Measurements from ENCODE around the gene SORCS3. TPM values are rescaled to one million over a fixed set of nuclear protein-coding genes. Genes with fewer than 3 reads are reported as not detected.

SORCS3 gene
- total RNA-seq, 1 experiment from 2014 or later, result not detected

- CTCF ChIA-PET, result no interaction called here
- H3K27me3 ChIP-seq (ENCODE audit: control insufficient read depth, insufficient read depth, low read length), result peaks cover 8% of the 10 kb centered on the region; the same call in 1 of the 2 replicates
- no peak for ATAC-seq
- intact Hi-C loops (cut with micrococcal nuclease; ENCODE audit: unreplicated experiment) (no loop called here), in situ Hi-C loops (cut with HindIII; ENCODE audit: low pct_unique_long_range_greater_than_20kb, low sequenced_read_pairs) (no loop called here)
- BruUV-seq (replicated peaks), result no TSS peak
- H3K4me3 ChIP-seq (ENCODE audit: low read depth in 2 of 2, low read length in 2 of 2), result no peak overlapping the region
- POLR2A ChIA-PET, result no interaction called here
- no peak for DNase-seq (ENCODE audit: low read depth, low spot score)
- no peaks in the 10 kb centered on the region for H3K9me3 ChIP-seq (ENCODE audit: control insufficient read depth, insufficient read depth, low read depth, low read length)
- no peaks in the 10 kb centered on the region for H3K36me3 ChIP-seq (ENCODE audit: control insufficient read depth, insufficient read depth, low read length)
- no peaks in the 10 kb centered on the region for H3K4me1 ChIP-seq (ENCODE audit: control insufficient read depth, insufficient read depth, low read length)
- H3K27ac ChIP-seq (ENCODE audit: low read length), result no peak overlapping the region
- TF ChIP-seq SIN3A (IDR thresholded peaks at IDR 0.05; ENCODE audit: borderline replicate concordance, insufficient read depth, low read depth, low read length) (no peak), TCF7L2 (IDR thresholded peaks at IDR 0.05; ENCODE audit: low read depth, low read length) (no peak), POLR2AphosphoS5 (IDR thresholded peaks at IDR 0.05; ENCODE audit: low read depth, low read length) (no peak), CTCF (IDR thresholded peaks at IDR 0.05) (no peak), REST (IDR thresholded peaks at IDR 0.05; ENCODE audit: insufficient read depth in 1 of 2, low read depth in 2 of 2, low read length in 1 of 2) (no peak)
These were observed 137.3 kb downstream of the SORCS3 start for GRCh38 chr10:104778371-104778770.

- Histone ChIP-seq H3K4me1 (ENCODE audit: control insufficient read depth, insufficient read depth, low read length) (no peaks in the 10 kb centered on the region), H3K9me3 (ENCODE audit: control insufficient read depth, insufficient read depth, low read depth, low read length) (no peaks in the 10 kb centered on the region), H3K4me3 (ENCODE audit: low read depth in 2 of 2, low read length in 2 of 2) (no peak overlapping the region), H3K27me3 (ENCODE audit: control insufficient read depth, insufficient read depth, low read length) (peaks cover 8% of the 10 kb centered on the region; the same call in 1 of the 2 replicates), H3K36me3 (ENCODE audit: control insufficient read depth, insufficient read depth, low read length) (no peaks in the 10 kb centered on the region), H3K27ac (ENCODE audit: low read length) (no peak overlapping the region)
- in situ Hi-C loops (cut with HindIII; ENCODE audit: low pct_unique_long_range_greater_than_20kb, low sequenced_read_pairs), result no loop called here
- TF ChIP-seq POLR2AphosphoS5 (IDR thresholded peaks at IDR 0.05; ENCODE audit: low read depth, low read length) (no peak), CTCF (IDR thresholded peaks at IDR 0.05) (no peak), SIN3A (IDR thresholded peaks at IDR 0.05; ENCODE audit: borderline replicate concordance, insufficient read depth, low read depth, low read length) (no peak), REST (IDR thresholded peaks at IDR 0.05; ENCODE audit: insufficient read depth in 1 of 2, low read depth in 2 of 2, low read length in 1 of 2) (no peak), TCF7L2 (IDR thresholded peaks at IDR 0.05; ENCODE audit: low read depth, low read length) (no peak)
- ChIA-PET CTCF (no interaction called here), POLR2A (no interaction called here)
- no peak for ATAC-seq
- intact Hi-C loops (cut with micrococcal nuclease; ENCODE audit: unreplicated experiment), result no loop called here
- BruUV-seq (replicated peaks), result no TSS peak
- no peak for DNase-seq (ENCODE audit: low read depth, low spot score)
These were observed 138.6 kb downstream of the SORCS3 start for GRCh38 chr10:104779701-104780100.
